Right ventricle myocardium superior (tissue), 1 donor: ENCODE data around the gene GMEB2. TPM values are rescaled to one million over a fixed set of nuclear protein-coding genes. Genes with fewer than 3 reads are reported as not detected.
A peak's percentile ranks its signal among the peaks of the same experiment; 100 is the strongest.

Experiments
- ATAC-seq: fragments of 200-7000 bp; cut with Tn5 transposase; one replicate; pipeline ENCODE4 v1.9.1; 2020; ENCODE audit warnings: mild to moderate bottlenecking; ENCODE audit not compliant: poor library complexity
- DNase-seq: peaks from one replicate; pipeline ENCODE4 v3.0.0-alpha.2; 2020
- intact Hi-C: fragments of 100-400 bp; cut with DNase I; formaldehyde crosslinking; loops from one replicate; pipeline ENCODE4 v1.11.2; 2022
- total RNA-seq: library from RNA; stranded (reverse); fragmentation: NEBNext Ultra II Directional; extraction: Animal tissue kit (Norgen Biotek cat#: 25700); gene quantifications from one replicate; pipeline ENCODE4 v1.2.1, GENCODE V29; 2021
- donor health status: DM: no; HTN: yes; CAD: no; lungs with severe emphysema.

The GMEB2 gene
- total RNA-seq, 1 donor from 2014 or later = 5.5 TPM

- no peak for DNase-seq
- ATAC-seq = no peak
Observed at GRCh38 chr20:63598479-63599395, 28.2 kb downstream of the GMEB2 start.

GRCh38 chr20:63597651-63598478 lies 29.0 kb downstream of the GMEB2 start:
- ATAC-seq (no peak), DNase-seq (no peak)
- intact Hi-C loops = no loop called here

More at GRCh38 chr20:63598479-63599395, 28.2 kb downstream of the GMEB2 start:
- intact Hi-C loops = no loop called here

- intact Hi-C loops = no loop called here
- peak; percentile 26 for DNase-seq
- no peak for ATAC-seq
Observed at GRCh38 chr20:63596423-63596822, 30.5 kb downstream of the GMEB2 start.

GRCh38 chr20:63595416-63596127 lies 31.3 kb downstream of the GMEB2 start:
- intact Hi-C loops = no loop called here
- DNase-seq = peak; percentile 13
- no peak for ATAC-seq

- intact Hi-C loops = no loop called here
- DNase-seq = peak; percentile 30
- no peak for ATAC-seq
Observed at GRCh38 chr20:63594043-63594561, 32.8 kb downstream of the GMEB2 start.

- ATAC-seq (peak; percentile 20), DNase-seq (peak; percentile 34)
Observed at GRCh38 chr20:63592661-63593060, 34.2 kb downstream of the GMEB2 start.

GRCh38 chr20:63591786-63592355 lies 35.0 kb downstream of the GMEB2 start:
- DNase-seq (peak; percentile 20), ATAC-seq (no peak)
- intact Hi-C loops = no loop called here

More at GRCh38 chr20:63592661-63593060, 34.2 kb downstream of the GMEB2 start:
- intact Hi-C loops = no loop called here

- ATAC-seq (no peak), DNase-seq (no peak)
- intact Hi-C loops = no loop called here
Observed at GRCh38 chr20:63591147-63591533, 35.8 kb downstream of the GMEB2 start.

- ATAC-seq (no peak), DNase-seq (peak; percentile 26)
- intact Hi-C loops = no loop called here
Observed at GRCh38 chr20:63590218-63591146, 36.4 kb downstream of the GMEB2 start.

- intact Hi-C loops = no loop called here
- DNase-seq (peak; percentile 29), ATAC-seq (no peak)
Observed at GRCh38 chr20:63589261-63590217, 37.4 kb downstream of the GMEB2 start.

- DNase-seq (peak; percentile 21), ATAC-seq (no peak)
- intact Hi-C loops = no loop called here
Observed at GRCh38 chr20:63588641-63589041, 38.3 kb downstream of the GMEB2 start.

GRCh38 chr20:63587776-63588591 lies 38.9 kb downstream of the GMEB2 start:
- DNase-seq = peak; percentile 39
- intact Hi-C loops = no loop called here
- ATAC-seq = no peak

GRCh38 chr20:63587256-63587655 lies 39.6 kb downstream of the GMEB2 start:
- intact Hi-C loops = no loop called here
- no peak for ATAC-seq
- DNase-seq = peak; percentile 8

GRCh38 chr20:63586797-63587196 lies 40.1 kb downstream of the GMEB2 start:
- ATAC-seq = no peak
- DNase-seq = peak; percentile 33
- intact Hi-C loops = no loop called here
